ENCODE data around the gene SUMF1. TPM values are rescaled to one million over a fixed set of nuclear protein-coding genes. Genes with fewer than 3 reads are reported as not detected.
"Not testable (repeated sequence)": the region's sequence is repeated elsewhere in the genome, so short reads cannot be mapped to it uniquely, and the experiment has no call there.

SUMF1 gene
- total RNA-seq, 2 experiments from 2014 or later = 7.4 to 8.7 TPM

GRCh38 chr3:4456780-4457179 is 10.3 kb downstream of the SUMF1 start:
- H3K4me1 Mint-ChIP-seq (ENCODE audit: low read depth); H3K36me3 Mint-ChIP-seq (ENCODE audit: low read depth); H3K4me3 Mint-ChIP-seq; H3K27ac Mint-ChIP-seq; CTCF ChIA-PET; ATAC-seq; POLR2A ChIA-PET; DNase-seq; H3K9me3 Mint-ChIP-seq (ENCODE audit: insufficient read depth); H3K27me3 Mint-ChIP-seq (ENCODE audit: low read depth): not testable (repeated sequence)

- ChIA-PET POLR2A (no interaction called here), CTCF (no interaction called here)
- H3K9me3 Mint-ChIP-seq (ENCODE audit: insufficient read depth) = no peaks in the 10 kb centered on the region
- H3K27ac Mint-ChIP-seq = no peak overlapping the region
- H3K4me3 Mint-ChIP-seq = no peak overlapping the region
- no peaks in the 10 kb centered on the region for H3K4me1 Mint-ChIP-seq (ENCODE audit: low read depth)
- H3K36me3 Mint-ChIP-seq (ENCODE audit: low read depth) = peaks cover 10% of the 10 kb centered on the region
- no peak for DNase-seq
- H3K27me3 Mint-ChIP-seq (ENCODE audit: low read depth) = no peaks in the 10 kb centered on the region
- ATAC-seq = no peak
Measured at GRCh38 chr3:4454142-4454541, 12.9 kb downstream of the SUMF1 start.

GRCh38 chr3:4449043-4449805 is 17.8 kb downstream of the SUMF1 start:
- no peaks in the 10 kb centered on the region for H3K27me3 Mint-ChIP-seq (ENCODE audit: low read depth)
- peaks cover 15% of the 10 kb centered on the region for H3K36me3 Mint-ChIP-seq (ENCODE audit: low read depth)
- ChIA-PET CTCF (no interaction called here), POLR2A (interaction anchor here (1.0 to 1.2 kb wide), 2 partner anchors 44 to 46 kb away, joined by 3 to 4 read pairs; partner anchors contain the start of gene ITPR1)
- no peak overlapping the region for H3K27ac Mint-ChIP-seq
- H3K9me3 Mint-ChIP-seq (ENCODE audit: insufficient read depth) = no peaks in the 10 kb centered on the region
- ATAC-seq (no peak), DNase-seq (no peak)
- H3K4me3 Mint-ChIP-seq = no peak overlapping the region
- no peaks in the 10 kb centered on the region for H3K4me1 Mint-ChIP-seq (ENCODE audit: low read depth)

GRCh38 chr3:4448187-4448586 is 18.9 kb downstream of the SUMF1 start:
- ATAC-seq (no peak), DNase-seq (no peak)
- POLR2A ChIA-PET = no interaction called here
- no peaks in the 10 kb centered on the region for H3K4me1 Mint-ChIP-seq (ENCODE audit: low read depth)
- CTCF ChIA-PET = interaction anchor here (1.3 kb wide), 1 partner anchor 28 kb away, joined by 3 read pairs; no protein-coding TSS in a partner anchor
- no peaks in the 10 kb centered on the region for H3K27me3 Mint-ChIP-seq (ENCODE audit: low read depth)
- H3K4me3 Mint-ChIP-seq = no peak overlapping the region
- peaks cover 17% of the 10 kb centered on the region for H3K36me3 Mint-ChIP-seq (ENCODE audit: low read depth)
- H3K9me3 Mint-ChIP-seq (ENCODE audit: insufficient read depth) = no peaks in the 10 kb centered on the region
- H3K27ac Mint-ChIP-seq = no peak overlapping the region

- POLR2A ChIA-PET = no interaction called here
- CTCF ChIA-PET = interaction anchor here (1.3 kb wide), 1 partner anchor 27 kb away, joined by 3 read pairs; no protein-coding TSS in a partner anchor
- Mint-ChIP-seq H3K9me3 (ENCODE audit: insufficient read depth) (no peaks in the 10 kb centered on the region), H3K36me3 (ENCODE audit: low read depth) (peaks cover 19% of the 10 kb centered on the region), H3K4me1 (ENCODE audit: low read depth) (no peaks in the 10 kb centered on the region), H3K27ac (no peak overlapping the region), H3K4me3 (no peak overlapping the region), H3K27me3 (ENCODE audit: low read depth) (no peaks in the 10 kb centered on the region)
- no peak for ATAC-seq
- DNase-seq = no peak
Measured at GRCh38 chr3:4447295-4447999, 19.6 kb downstream of the SUMF1 start.

GRCh38 chr3:4440951-4441350 is 26.1 kb downstream of the SUMF1 start:
- ChIA-PET CTCF (no interaction called here), POLR2A (no interaction called here)
- Mint-ChIP-seq H3K36me3 (ENCODE audit: low read depth) (peaks cover 9% of the 10 kb centered on the region), H3K27ac (no peak overlapping the region), H3K27me3 (ENCODE audit: low read depth) (no peaks in the 10 kb centered on the region), H3K9me3 (ENCODE audit: insufficient read depth) (no peaks in the 10 kb centered on the region), H3K4me1 (ENCODE audit: low read depth) (no peaks in the 10 kb centered on the region), H3K4me3 (no peak overlapping the region)
- DNase-seq (no peak), ATAC-seq (no peak)

- DNase-seq = no peak
- H3K36me3 Mint-ChIP-seq (ENCODE audit: low read depth) = peaks cover 9% of the 10 kb centered on the region
- no peaks in the 10 kb centered on the region for H3K4me1 Mint-ChIP-seq (ENCODE audit: low read depth)
- no peaks in the 10 kb centered on the region for H3K9me3 Mint-ChIP-seq (ENCODE audit: insufficient read depth)
- CTCF ChIA-PET = no interaction called here
- H3K27ac Mint-ChIP-seq = no peak overlapping the region
- no peaks in the 10 kb centered on the region for H3K27me3 Mint-ChIP-seq (ENCODE audit: low read depth)
- H3K4me3 Mint-ChIP-seq = no peak overlapping the region
- ATAC-seq = no peak
- POLR2A ChIA-PET = no interaction called here
Measured at GRCh38 chr3:4438296-4438695, 28.8 kb downstream of the SUMF1 start.

GRCh38 chr3:4432259-4432658 is 34.8 kb downstream of the SUMF1 start:
- Mint-ChIP-seq H3K4me1 (ENCODE audit: low read depth) (peaks cover under 1% of the 10 kb centered on the region), H3K4me3 (no peak overlapping the region), H3K27me3 (ENCODE audit: low read depth) (no peaks in the 10 kb centered on the region), H3K36me3 (ENCODE audit: low read depth) (peaks cover 17% of the 10 kb centered on the region), H3K27ac (no peak overlapping the region), H3K9me3 (ENCODE audit: insufficient read depth) (no peaks in the 10 kb centered on the region)
- ATAC-seq = no peak
- POLR2A ChIA-PET = no interaction called here
- DNase-seq = no peak
- CTCF ChIA-PET = interaction anchor here (0.9 kb wide), 1 partner anchor 38 kb away, joined by 3 read pairs; no protein-coding TSS in a partner anchor

GRCh38 chr3:4429648-4430350 is 37.3 kb downstream of the SUMF1 start:
- Mint-ChIP-seq H3K27ac (no peak overlapping the region), H3K36me3 (ENCODE audit: low read depth) (peaks cover 17% of the 10 kb centered on the region), H3K27me3 (ENCODE audit: low read depth) (no peaks in the 10 kb centered on the region), H3K4me1 (ENCODE audit: low read depth) (peaks cover 9% of the 10 kb centered on the region), H3K9me3 (ENCODE audit: insufficient read depth) (no peaks in the 10 kb centered on the region), H3K4me3 (no peak overlapping the region)
- ATAC-seq (no peak), DNase-seq (no peak)
- CTCF ChIA-PET = interaction anchor here (1.1 to 1.4 kb wide), 2 partner anchors 79 to 204 kb away, joined by 3 read pairs; no protein-coding TSS in a partner anchor
- POLR2A ChIA-PET = interaction anchor here (0.6 kb wide), 1 partner anchor 64 kb away, joined by 3 read pairs; the partner anchor contains the start of gene ITPR1

GRCh38 chr3:4426782-4427344 is 40.2 kb downstream of the SUMF1 start:
- POLR2A ChIA-PET = no interaction called here
- CTCF ChIA-PET = interaction anchor here (0.9 to 1.3 kb wide), 3 partner anchors 35 to 207 kb away, joined by 3 to 5 read pairs (median 4); no protein-coding TSS in a partner anchor
- H3K36me3 Mint-ChIP-seq (ENCODE audit: low read depth) = peaks cover 8% of the 10 kb centered on the region
- no peak overlapping the region for H3K27ac Mint-ChIP-seq
- H3K27me3 Mint-ChIP-seq (ENCODE audit: low read depth) = no peaks in the 10 kb centered on the region
- H3K4me1 Mint-ChIP-seq (ENCODE audit: low read depth) = peaks cover 9% of the 10 kb centered on the region
- no peak for ATAC-seq
- H3K9me3 Mint-ChIP-seq (ENCODE audit: insufficient read depth) = no peaks in the 10 kb centered on the region
- H3K4me3 Mint-ChIP-seq = no peak overlapping the region
- no peak for DNase-seq

GRCh38 chr3:4426261-4426781 is 40.7 kb downstream of the SUMF1 start:
- no peak for ATAC-seq

More at GRCh38 chr3:4426261-4426781, 40.7 kb downstream of the SUMF1 start:
- Mint-ChIP-seq H3K27me3 (ENCODE audit: low read depth) (no peaks in the 10 kb centered on the region), H3K36me3 (ENCODE audit: low read depth) (peaks cover 3% of the 10 kb centered on the region), H3K4me3 (no peak overlapping the region), H3K4me1 (ENCODE audit: low read depth) (peaks cover 10% of the 10 kb centered on the region), H3K27ac (no peak overlapping the region), H3K9me3 (ENCODE audit: insufficient read depth) (no peaks in the 10 kb centered on the region)
- CTCF ChIA-PET = interaction anchor here (0.9 to 1.3 kb wide), 3 partner anchors 35 to 207 kb away, joined by 3 to 5 read pairs (median 4); no protein-coding TSS in a partner anchor
- DNase-seq = no peak
- POLR2A ChIA-PET = no interaction called here

Data from activated CD8-positive, alpha-beta T cell treated with anti-CD3 and anti-CD28 coated beads, Interleukin-2, amount 10 ng/mL, durations not matched to agents 7 days and 5 days (primary cell).